AG08395 (cell line): ENCODE measurements around the gene ANTKMT.

Experiments
- DNase-seq: peaks from one replicate; pipeline ENCODE4 v3.0.0; 2012; ENCODE audit warnings: mixed read lengths, low spot score

ANTKMT gene

DNA sequence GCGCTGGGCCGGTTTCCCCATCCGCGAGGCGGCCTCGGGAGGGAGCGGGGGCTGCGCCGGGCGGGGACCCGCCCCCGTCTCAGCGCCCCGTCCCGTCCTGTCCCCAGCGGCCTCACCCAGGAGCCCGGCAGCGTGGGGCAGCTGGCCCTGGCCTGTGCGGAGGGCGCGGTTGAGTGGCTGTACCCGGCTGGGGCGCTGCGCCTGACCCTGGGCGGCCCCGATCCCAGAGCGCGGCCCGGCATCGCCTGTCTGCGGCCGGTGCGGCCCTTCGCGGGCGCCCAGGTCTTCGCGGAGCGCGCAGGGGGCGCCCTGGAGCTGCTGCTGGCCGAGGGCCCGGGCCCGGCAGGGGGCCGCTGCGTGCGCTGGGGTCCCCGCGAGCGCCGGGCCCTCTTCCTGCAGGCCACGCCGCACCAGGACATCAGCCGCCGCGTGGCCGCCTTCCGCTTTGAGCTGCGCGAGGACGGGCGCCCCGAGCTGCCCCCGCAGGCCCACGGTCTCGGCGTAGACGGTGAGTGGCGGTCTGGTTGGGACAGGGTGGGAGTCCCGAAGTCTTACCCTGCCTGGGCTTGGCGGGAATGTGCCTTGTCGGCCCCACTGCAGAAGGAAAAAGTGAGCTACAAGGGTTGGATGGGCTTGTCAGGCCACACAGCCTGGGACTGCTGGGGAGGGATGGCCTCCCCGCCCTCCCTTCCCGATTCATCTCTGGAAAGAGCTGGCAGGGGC lies 5.3 kb upstream of the ANTKMT start:
- DNase-seq, result no peak

DNA sequence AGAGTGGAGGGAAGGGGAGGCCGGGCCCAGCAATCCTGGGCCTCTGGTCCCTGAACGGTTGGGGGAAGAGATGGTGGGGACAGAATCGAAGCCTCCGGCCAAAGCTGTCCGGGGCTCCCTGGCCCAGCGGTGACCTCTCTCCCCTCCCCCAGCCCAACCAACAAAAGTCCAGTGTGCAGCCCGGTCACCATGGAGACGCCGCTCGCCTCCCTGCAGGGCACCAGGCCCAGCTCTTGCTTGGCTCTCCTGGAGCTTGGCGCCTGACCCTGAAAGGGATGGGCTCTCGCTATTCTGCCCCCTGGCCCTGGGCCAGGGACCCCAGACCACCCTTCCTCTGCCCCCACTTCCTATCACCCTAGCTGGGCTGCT lies 4.8 kb upstream of the ANTKMT start:
- DNase-seq, result peak; percentile 55

DNA sequence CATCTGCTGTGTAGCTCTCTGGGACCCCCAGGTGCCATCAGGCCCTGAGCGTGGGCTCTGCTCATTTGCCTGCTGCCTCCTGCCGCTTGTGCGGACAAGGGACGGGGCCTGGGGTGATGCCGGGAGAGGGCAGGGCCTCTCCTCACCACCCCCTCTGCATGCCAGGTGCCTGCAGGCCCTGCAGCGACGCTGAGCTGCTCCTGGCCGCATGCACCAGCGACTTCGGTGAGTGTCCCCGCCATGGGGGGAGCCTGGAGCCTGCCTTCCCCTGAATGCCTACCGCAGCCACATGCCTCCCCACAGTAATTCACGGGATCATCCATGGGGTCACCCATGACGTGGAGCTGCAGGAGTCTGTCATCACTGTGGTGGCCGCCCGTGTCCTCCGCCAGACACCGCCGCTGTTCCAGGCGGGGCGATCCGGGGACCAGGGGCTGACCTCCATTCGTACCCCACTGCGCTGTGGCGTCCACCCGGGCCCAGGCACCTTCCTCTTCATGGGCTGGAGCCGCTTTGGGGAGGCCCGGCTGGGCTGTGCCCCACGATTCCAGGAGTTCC lies 4.1 kb upstream of the ANTKMT start:
- DNase-seq, result no peak

DNA sequence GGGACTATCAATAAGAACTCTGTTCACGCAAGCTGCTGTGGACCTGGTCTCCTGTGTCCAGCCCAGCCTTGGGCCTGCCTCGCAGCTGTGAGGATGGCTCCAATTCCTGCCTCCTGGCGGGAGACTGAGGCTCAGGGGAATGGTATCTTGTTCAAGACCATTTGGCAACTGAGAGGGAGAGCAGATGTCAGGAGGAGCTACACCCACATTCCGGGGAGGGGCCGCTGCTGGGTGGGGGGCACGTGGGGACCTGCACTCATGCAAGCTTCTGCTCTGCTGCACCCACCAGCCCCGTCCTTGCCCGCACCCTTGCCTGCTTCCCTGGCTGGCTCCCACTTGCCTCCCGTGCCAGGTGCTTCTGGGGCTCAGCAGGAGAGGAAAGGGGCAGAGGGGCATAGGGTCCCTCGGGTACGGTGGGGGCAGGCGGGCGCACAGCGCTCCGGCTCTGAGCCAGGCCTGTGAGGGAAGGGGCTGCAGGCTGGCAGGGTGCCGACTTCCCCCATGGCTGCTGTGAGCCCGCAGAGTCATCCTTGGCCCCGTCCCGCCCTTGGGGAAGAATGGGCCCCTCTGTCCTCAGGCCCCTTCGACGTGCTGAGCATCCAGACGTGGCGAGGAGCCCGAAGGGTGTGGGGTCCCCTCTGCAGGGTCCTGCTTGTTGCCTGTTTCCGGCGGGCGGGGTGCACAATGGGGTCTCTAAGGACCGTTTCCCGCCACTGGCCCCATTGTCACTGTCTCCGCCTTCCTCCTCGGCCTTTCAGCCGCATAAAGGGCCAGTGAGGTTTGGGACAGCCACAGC lies 3.3 kb upstream of the ANTKMT start:
- DNase-seq, result no peak

DNA sequence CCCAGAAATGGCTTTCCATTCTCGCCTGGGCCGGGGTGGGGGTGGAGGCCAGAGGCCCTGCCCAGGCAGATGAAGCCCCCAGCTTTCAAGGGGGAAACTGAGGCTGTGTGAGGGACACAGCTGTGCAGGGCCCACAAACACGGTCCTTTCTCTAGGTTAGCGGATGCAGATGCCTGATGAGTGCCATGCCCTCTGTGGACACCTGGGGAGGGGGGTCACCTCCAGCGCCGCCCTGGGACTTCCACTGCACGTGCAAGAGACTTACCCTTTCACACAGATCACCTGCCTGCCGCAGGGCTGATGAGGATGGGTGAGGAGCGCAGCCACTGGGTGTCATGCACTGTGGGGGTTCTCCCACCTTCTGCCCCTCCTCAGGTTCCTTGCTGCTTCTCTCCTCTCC lies 2.6 kb upstream of the ANTKMT start:
- DNase-seq, result no peak

DNA sequence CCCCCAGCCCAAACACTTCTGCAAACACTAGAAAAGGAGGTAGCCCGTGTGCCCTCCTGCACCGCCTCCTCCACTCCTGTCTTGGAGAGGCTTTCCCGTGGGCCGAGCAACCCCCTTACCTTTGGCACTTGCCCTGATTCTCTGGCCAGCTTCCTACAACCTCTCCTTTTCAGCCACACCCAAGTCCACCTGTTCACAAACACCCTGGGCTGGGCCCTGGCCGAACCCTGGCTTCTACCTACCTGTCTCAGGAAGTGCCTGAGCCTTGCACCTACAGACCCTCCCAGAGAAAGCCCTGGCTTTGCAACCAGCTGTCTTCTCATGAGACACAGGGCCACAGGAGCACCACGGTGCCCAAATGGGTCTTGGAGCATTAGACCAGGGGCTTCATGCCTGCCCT lies 2.0 kb upstream of the ANTKMT start:
- DNase-seq, result no peak

DNA sequence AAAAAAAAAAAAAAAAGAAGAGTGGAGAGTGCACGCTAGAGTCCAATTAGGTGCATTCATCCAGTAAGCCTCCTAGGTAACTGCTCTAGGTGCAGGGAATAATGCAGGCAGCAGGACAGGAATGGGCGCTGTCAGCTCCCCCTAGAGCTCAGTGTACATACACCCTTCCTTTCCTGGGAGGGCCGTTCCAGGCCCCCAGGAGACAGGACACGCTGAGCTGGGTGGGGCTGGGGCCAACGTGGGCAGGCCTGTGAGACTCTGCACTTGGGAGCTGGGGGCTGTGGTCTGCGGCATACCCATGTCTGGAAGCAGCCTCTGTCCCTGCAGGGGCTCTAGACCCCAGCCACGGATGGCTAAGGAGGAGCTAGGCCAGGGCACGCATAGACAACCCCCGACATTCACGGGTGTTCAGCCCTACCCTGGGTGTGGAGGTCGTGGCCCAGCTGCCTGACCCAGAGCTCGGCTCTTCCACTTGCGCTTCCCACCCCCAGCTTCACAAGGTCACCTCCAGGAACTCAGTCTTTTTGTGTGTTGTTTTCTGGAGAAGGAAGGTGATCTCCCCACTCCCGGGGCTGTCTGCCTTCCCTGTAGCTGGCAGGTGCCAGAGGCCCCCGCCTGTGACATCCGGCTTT lies 1.0 kb upstream of the ANTKMT start:
- no peak for DNase-seq

DNA sequence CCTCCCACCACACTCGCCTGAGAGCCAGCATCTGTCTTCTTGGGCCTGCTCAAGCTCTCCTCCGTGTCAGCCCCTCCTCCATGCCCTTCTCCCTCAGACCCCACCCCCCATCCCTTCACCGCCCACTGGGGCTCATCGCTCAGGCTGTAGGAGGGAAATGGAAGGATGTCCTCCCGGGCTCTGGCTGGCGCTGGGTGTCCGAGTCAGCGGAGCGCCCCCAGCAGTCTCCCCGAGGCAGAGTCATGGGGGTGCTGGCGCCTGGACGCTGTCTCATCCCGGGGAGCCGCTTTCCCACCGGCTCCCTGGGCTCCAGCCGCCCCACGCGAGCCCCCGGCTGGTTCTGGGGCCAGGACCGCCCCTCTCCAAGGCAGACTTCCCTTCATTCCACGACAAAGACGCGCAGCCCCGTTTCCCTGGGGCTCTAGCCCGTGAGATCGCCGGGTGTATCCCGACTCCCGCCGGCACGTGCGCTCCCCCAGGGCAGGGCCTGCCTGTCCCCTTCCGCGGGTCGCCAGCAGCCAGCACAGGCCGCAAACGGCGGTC lies 428 bp upstream of the ANTKMT start:
- peak; percentile 61 for DNase-seq

DNA sequence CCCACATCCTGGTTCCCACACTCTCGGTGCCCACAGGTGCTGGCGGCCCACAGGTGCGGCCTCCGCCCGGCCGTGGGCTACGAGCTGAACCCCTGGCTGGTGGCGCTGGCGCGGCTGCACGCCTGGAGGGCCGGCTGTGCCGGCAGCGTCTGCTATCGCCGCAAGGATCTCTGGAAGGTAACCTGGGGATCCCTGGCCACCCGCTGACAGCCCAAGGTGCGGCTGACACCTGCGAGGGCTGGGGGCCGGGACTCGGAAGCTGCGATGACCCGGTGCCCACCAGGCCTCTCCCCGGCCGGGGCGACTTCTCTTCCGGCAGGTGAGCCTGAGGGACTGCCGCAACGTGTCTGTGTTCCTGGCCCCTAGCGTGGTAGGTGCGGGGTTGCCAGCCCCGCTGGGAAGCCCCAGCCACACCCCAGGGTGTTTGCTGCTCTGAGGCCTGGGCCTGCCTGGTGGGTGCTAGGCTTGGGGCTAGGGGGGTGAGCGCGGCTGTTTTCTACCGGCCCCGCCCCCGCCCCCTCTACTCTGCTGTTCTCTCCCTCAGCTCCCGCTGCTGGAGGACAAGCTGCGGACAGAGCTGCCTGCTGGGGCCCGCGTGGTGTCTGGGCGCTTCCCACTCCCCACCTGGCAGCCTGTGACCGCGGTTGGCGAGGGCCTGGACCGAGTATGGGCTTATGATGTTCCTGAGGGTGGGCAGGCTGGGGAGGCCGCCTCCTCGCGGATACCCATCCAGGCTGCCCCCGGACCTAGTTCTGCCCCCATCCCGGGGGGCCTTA lies 1.0 kb downstream of the ANTKMT start:
- no peak for DNase-seq

DNA sequence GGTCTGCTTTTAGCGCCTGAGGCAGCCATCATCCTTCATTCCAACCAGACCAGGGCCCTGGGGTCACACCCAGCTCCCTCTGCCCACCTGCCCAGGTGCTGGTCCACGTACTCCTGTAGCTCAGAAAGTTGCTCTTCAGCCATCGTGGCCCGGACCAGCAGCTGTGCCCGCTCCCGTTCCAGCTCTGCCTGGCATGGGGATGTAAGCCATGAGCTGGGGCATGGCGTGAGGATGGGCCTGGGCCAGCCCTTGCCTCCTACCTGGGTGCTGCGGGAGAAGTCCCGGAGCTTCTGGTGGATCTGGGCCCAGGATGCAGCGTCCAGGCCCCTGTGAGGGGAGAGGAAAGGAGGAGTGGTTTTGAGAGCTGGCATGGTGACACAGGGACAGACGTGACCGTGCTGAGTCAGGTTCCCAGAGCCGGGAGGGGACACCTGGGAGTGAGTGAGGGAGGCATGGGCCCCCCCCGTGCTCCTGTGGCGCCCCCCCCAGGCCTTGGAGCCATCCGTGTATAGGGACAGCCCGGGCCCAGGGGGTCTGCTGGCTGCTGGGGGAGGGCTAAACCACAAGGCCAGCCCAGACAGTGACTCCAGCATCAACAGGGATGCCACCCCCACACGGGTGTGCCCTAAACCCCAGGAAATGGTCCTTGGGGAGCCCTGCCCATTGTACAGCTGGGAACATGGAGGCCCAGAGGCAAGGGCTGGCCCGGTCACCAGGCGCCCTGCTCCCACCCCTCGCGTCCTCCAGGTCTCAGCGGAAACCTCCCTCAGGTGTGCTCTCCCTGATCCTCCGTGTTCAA lies 2.1 kb downstream of the ANTKMT start:
- no peak for DNase-seq

DNA sequence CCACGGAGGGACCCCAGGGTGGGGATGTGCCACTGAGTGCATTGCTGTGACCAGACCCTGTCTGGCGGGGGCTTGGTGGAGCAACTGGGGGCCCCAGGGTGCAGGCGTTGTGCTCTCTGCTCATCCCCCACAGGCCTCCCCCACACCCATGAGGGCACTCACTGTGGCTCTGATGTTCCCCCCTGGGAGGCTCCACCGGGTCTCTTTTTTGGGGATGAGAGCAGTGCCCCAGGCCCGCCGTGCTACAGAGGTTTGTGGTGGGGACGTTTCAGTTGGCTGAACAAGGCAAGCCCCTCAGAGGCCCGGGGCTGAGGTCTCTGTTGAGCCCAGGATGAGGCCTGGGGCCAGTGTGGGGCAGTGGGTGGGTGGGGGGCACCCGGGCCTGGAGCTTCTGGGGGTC lies 2.7 kb downstream of the ANTKMT start:
- no peak for DNase-seq

DNA sequence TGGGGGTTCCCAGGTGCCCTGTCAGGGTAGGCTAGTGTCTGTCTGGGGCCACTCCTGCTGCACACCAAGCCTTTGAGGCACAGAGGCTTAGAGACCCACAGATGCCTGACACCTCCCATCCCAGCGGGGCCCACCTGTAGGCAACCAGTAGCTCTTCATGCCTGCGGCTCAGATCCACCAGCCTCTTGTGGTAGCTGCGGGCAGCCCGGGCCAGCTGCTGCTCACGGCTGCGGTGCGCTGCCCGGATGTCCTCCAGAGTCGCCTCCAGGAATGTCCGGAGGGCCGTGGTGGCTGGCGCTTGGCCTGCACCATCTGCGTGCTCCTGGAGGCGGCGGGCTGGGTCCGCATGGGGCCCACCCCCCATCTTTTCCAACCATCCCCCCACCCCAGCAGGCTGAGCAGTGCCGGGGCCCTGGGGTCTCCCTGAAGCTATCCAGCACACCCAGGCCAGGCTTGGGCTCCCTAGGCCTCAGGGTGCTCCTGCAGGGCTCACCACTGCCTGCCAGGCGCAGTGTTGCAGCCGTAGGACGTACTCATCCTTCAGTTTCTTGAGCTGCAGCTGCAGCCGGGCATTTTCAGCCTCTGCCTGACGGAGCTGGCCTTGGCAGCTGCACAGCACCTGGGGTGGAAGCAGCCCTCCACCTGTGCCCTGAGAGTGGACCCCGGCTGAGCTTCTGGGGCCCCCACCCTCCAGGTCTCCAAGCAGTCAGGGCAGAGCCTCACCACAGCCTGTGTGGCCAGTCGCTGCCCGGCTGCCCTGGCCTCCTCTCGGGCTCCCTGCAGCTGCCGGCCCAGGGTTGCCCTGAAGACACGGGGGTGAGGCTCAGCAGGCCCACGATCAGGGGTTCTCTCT lies 3.5 kb downstream of the ANTKMT start:
- DNase-seq, result no peak

DNA sequence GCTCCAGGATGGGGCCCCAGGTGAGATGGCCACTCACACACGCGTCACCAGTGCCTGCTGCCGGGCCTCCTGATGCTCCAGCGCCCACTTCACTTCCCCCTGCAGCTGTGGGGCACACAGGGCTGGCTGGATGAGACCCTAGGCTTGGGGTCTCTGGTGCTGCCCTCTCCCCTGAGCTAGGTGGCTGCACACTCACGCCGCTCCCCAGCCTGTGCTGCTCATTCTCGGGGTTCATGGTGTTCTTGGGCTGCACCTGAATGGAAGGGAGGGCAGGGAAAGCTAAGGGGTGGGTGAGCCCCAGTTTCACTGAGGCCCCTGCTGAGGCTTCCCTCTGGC lies 4.1 kb downstream of the ANTKMT start:
- no peak for DNase-seq

DNA sequence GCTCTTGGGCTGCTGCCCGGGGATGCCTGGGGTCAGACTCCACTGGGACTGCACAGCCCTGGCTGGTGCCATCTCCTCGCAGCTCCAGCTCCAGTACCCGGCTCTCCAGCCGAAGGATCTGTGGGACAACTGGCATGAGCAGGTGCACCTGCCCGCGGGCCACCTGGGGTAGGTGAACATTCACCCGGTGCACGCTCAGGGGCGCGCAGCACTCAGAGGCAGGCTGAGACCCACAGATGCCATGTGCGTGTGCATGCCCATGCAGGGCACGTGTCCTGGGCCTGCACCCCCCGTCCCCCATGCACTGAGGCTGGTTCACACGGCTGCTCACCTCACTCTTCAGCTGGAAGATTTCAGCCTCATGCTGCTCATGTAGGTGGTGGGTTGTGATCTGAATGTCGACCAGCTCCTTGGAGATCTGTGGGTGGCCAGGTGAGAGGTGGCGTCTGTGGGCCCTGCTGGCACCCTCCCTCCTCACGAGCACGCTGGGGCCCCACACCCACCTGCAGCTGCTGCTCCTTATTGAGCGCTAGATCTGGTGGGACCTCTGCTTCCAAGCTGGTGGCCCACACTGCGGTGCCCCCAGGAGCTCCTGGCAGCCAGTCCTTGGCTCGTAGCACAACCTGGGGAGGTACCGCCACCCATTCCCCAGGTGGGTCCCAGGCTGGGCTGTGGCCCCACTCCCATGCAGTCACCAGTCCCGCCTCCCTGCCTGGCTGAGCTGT lies 4.7 kb downstream of the ANTKMT start:
- DNase-seq, result no peak

DNA sequence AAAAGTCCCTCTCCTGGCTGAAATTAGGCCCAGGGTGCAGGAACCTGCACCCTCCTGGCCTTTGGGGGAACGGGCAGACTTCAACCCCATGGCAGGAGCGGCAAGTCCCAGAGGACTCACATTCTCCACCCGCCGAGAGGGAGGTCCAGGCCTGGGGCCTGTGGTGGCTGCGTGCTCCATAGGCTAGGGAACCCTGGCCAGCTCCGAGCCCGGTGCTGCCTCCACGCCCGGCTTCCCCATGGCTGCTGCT lies 5.2 kb downstream of the ANTKMT start:
- no peak for DNase-seq

DNA sequence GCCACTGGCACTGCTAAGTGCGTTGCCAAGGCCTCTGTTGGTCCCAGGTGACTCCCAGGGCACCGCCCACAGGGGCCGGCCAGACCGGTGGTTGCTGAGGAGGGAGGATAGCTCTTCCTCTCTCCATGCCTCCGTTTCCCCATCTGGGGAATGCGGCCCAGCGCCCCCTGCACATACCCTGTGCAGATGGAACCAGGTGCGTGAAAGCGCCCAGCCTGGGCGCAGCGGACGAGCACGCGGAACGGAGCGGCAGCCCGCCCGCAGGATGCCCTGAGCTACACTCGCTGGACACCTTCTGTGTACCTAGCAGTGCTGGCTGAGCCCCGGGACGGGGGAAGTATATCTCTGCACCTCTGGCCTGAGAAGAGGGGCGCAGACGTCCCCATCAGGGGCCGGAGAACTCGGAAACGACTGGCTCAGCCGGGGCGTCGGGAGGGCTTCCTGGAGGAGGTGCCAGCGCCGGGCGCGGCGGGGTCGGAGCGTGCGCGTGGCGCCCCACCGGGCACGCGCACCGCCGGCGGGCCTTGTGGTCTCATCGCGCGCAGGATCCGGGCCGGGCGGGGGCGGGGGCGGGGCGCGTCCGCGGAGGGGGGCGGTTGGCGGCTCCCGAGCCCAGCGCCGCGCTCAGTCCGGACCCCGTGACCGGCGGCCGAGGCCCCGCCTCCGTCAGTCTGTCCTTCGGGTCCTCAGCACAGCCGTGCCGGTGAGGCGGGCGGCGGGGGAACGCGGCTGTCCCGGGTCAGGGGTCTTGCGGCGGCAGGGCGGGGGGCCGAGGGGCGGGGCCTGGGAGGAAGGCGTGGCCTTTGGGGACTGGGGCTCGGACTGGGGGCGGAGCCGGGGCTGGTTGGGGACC lies 5.7 kb downstream of the ANTKMT start, which contains the start of the genes CCDC78 and HAGHL:
Gene CCDC78, minus strand, starts transcription at position 6 of the 853 bp plus-strand sequence. CDS start 76 bp downstream, outside the sequence.
Gene HAGHL, plus strand, starts transcription at position 669 of the 853 bp plus-strand sequence. CDS start 404 bp downstream, outside the sequence.
- peak; percentile 52 for DNase-seq

DNA sequence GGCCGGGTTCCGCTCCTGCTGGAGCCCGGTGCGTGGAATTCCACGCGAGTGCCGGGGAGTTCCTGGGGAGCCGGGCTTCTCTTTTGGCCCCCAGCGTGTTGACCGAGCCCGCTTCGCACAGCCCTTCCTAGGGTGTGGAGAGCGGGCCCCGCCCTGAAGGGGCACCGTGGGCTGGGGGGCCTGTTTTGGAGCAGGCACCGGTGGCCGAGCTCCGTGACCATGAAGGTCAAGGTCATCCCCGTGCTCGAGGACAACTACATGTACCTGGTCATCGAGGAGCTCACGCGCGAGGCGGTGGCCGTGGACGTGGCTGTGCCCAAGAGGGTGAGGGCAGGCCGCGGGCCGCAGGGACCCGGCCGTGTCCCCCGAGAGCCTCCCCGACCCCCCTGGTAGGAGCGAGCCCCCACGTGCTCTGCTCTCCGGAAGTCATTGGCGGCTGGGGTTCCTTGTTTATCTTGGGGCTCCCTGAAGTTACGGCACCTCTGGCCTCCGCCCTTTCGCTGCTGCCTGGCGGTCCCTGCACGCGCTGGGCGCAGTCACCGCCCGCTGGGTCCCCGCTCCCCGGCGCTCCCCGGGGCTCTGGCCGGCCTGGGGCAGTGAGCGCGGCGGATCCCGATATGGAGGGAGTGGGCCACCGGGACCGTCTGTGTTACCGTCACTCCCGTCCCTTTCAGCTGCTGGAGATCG lies 6.5 kb downstream of the ANTKMT start:
- no peak for DNase-seq
